HUES64 (cell line): ENCODE data around the gene TPRG1.

ENCODE experiments used
- H3K27ac ChIP-seq: 2 replicates; pipeline ENCODE4 v1.7.0; 2013; ENCODE audit warnings: low read depth, low read length, inconsistent platforms
- H3K27me3 ChIP-seq: 2 replicates; pipeline ENCODE4 v1.6.1; 2013; ENCODE audit warnings: mild to moderate bottlenecking, low read length; ENCODE audit not compliant: insufficient read depth
- H3K36me3 ChIP-seq: 2 replicates; pipeline ENCODE4 v1.6.1; 2013; ENCODE audit warnings: mild to moderate bottlenecking, low read length; ENCODE audit not compliant: insufficient read depth
- H3K4me1 ChIP-seq: 2 replicates; pipeline ENCODE4 v1.6.1; 2013; ENCODE audit warnings: mild to moderate bottlenecking, low read length, moderate library complexity; ENCODE audit not compliant: insufficient read depth
- H3K4me3 ChIP-seq: 2 replicates; pipeline ENCODE4 v1.5.1; 2013; ENCODE audit warnings: mild to moderate bottlenecking, low read length, moderate library complexity
- H3K9ac ChIP-seq: 2 replicates; pipeline ENCODE4 v1.6.1; 2013; ENCODE audit warnings: mild to moderate bottlenecking, low read depth, low read length
- H3K9me3 ChIP-seq: 2 replicates; pipeline ENCODE4 v1.6.1; 2013; ENCODE audit warnings: low read depth, low read length; ENCODE audit not compliant: insufficient read depth
- WGBS: fragments of 150-250, 120-280 bp; methylation state at CpG from one replicate; pipeline ENCODE4 v1.1.7; 2013; ENCODE audit warnings: missing lambda C conversion rate; 5-methylcytosine and 5-hydroxymethylcytosine counted together

Gene TPRG1

DNA sequence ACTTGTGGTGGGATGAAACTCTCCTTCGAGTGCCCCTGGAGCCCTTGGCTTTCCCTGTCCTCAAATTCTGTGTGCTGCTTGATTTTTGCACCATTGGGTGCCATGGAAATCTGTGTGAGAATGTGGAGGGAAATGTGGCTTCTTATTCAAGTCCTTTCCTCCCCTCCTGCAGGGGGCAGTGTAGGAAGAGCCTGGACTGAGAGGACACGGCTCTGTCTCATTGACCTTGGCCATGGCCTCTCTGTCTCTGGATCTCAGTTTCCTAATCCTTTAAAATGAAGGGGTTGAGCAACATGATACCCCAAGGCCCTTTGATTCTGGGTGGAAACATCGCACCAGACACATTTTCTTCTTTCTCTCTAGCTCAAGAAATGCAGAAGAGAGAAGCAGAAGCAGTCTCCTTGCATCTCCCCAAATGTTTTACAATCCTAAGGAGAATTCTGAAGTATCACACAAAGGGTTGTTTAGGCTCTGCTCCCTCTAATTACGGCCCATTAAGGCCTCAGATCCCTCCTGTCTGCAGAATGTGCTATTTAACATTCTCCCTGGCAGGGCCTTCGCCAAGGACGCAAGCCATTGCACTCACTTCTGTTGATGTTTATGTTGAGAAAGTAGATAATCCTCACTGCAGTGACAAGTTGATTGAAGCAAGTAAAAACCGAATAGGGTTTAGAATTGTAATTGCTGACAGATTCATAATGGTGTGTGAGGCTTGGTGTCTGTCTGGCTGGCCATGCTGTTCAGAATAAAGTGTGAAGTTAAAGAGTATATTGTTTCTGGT is 169.1 kb downstream of the TPRG1 start:
- no peak overlapping the region for H3K9ac ChIP-seq

GRCh38 chr3:189342811-189343210 is 171.0 kb downstream of the TPRG1 start:
- Histone ChIP-seq H3K9me3 (no peaks in the 10 kb centered on the region), H3K36me3 (no peaks in the 10 kb centered on the region), H3K4me1 (no peaks in the 10 kb centered on the region), H3K27ac (no peak overlapping the region), H3K4me3 (no peak overlapping the region), H3K9ac (no peak overlapping the region), H3K27me3 (no peaks in the 10 kb centered on the region)
- 100% methylated on average over 1 of the region's 1 CpG for WGBS

More for the DNA sequence above, 169.1 kb downstream of the TPRG1 start:
- Histone ChIP-seq H3K27ac (no peak overlapping the region), H3K9me3 (no peaks in the 10 kb centered on the region), H3K27me3 (no peaks in the 10 kb centered on the region), H3K4me1 (no peaks in the 10 kb centered on the region), H3K4me3 (no peak overlapping the region), H3K36me3 (no peaks in the 10 kb centered on the region)
- WGBS, result 87% methylated on average over 7 of the region's 7 CpGs

- Histone ChIP-seq H3K9me3 (no peaks in the 10 kb centered on the region), H3K27ac (no peak overlapping the region), H3K4me3 (no peak overlapping the region), H3K4me1 (no peaks in the 10 kb centered on the region), H3K9ac (no peak overlapping the region), H3K27me3 (no peaks in the 10 kb centered on the region), H3K36me3 (no peaks in the 10 kb centered on the region)
- 92% methylated on average over 3 of the region's 5 CpGs for WGBS
Measured at GRCh38 chr3:189344996-189345395, 173.2 kb downstream of the TPRG1 start.

DNA sequence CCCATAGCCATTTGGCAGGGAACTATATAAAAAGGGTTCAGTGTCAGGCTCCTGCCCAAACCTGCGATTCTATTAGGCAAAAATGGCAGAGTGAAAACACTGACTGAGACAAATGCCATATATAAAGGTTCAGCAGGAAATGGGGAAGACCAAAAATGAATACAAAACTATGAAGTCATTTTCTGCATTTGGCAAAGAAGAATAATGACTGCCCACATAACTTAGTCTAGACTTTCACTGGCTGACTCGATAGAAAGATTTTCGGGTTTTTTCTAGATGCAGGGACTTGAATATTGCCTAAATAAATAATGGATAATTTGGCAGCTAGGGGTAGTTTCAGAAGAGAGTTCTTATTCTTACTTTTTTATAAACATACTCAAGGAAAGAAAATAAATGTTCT is 178.0 kb downstream of the TPRG1 start:
- no peak overlapping the region for H3K9ac ChIP-seq
- no peaks in the 10 kb centered on the region for H3K36me3 ChIP-seq
- peaks cover 1% of the 10 kb centered on the region for H3K4me1 ChIP-seq
- H3K9me3 ChIP-seq, result no peaks in the 10 kb centered on the region
- H3K27ac ChIP-seq, result no peak overlapping the region
- H3K4me3 ChIP-seq, result no peak overlapping the region
- H3K27me3 ChIP-seq, result no peaks in the 10 kb centered on the region
- 97% methylated on average over 3 of the region's 3 CpGs for WGBS

DNA sequence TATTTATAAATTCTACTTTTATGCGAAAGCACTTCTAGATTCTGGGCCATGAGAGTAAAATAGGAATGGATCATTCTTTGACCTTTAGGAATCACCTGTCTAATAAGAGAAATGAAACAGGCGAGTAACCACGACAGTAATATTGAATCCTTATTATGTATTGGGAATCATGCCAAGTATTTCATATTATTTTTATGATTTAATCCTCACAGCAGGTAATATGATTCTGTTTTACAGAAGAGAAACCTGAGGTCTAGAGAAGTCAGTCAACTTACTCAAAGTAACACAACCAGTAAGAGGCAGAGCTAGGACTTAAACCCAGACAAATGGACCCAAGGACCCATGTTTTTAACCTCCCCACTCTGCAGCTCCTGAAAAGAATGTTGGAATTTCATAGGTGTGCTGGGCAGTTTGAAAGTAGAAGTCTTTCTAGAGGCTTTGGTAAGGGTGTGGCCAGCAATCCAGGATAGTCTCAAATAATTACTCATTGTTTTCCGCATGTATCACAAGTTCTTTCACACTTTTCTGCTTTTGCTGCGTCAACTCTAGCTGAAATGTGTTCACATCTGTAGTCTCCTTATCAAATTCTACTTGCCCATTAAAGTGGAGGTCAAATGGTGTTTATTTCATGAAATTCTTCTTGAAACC is 181.7 kb downstream of the TPRG1 start:
- H3K36me3 ChIP-seq, result no peaks in the 10 kb centered on the region
- 100% methylated on average over 3 of the region's 5 CpGs for WGBS
- H3K4me1 ChIP-seq, result peaks cover 16% of the 10 kb centered on the region
- no peak overlapping the region for H3K4me3 ChIP-seq
- H3K27ac ChIP-seq, result no peak overlapping the region
- no peaks in the 10 kb centered on the region for H3K27me3 ChIP-seq
- H3K9ac ChIP-seq, result no peak overlapping the region
- H3K9me3 ChIP-seq, result no peaks in the 10 kb centered on the region

- H3K4me1 ChIP-seq, result peaks cover 16% of the 10 kb centered on the region
- H3K4me3 ChIP-seq, result no peak overlapping the region
- H3K9me3 ChIP-seq, result no peaks in the 10 kb centered on the region
- WGBS, result 95% methylated on average over 6 of the region's 6 CpGs
- no peak overlapping the region for H3K27ac ChIP-seq
- no peak overlapping the region; the same call in 1 of the 2 replicates for H3K9ac ChIP-seq
- no peaks in the 10 kb centered on the region for H3K27me3 ChIP-seq
- no peaks in the 10 kb centered on the region for H3K36me3 ChIP-seq
Measured at GRCh38 chr3:189353988-189354889, 182.5 kb downstream of the TPRG1 start.

DNA sequence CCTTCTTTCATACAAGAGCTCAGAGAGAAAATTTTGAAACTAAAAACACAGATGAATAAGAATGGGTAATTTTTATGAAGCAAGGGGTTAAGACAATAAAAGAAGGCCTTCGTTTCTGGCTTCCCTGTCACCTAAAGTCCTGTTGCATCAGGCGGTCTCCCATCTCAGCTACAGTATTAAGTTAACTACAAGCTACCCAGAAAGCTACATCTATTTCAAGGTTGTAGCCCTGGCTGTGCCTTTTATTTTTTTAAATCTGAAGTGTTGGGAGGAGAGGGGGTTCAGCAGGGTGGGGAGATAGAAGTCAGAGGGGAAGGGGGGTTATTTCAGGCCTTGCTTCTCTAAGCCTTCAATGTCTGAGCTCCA is 183.3 kb downstream of the TPRG1 start:
- 95% methylated on average over 2 of the region's 2 CpGs for WGBS
- Histone ChIP-seq H3K9ac (no peak overlapping the region), H3K36me3 (no peaks in the 10 kb centered on the region), H3K27ac (peak overlapping the region; percentile 42; the same call in 1 of the 2 replicates), H3K9me3 (no peaks in the 10 kb centered on the region), H3K4me1 (peaks cover 16% of the 10 kb centered on the region), H3K4me3 (no peak overlapping the region), H3K27me3 (no peaks in the 10 kb centered on the region)

GRCh38 chr3:189355481-189356201 is 183.9 kb downstream of the TPRG1 start:
- 75% methylated on average over 5 of the region's 6 CpGs for WGBS
- Histone ChIP-seq H3K27ac (peak overlapping the region; percentile 42), H3K4me3 (no peak overlapping the region), H3K9me3 (no peaks in the 10 kb centered on the region), H3K27me3 (no peaks in the 10 kb centered on the region), H3K9ac (no peak overlapping the region), H3K4me1 (peaks cover 16% of the 10 kb centered on the region), H3K36me3 (no peaks in the 10 kb centered on the region)

- no peaks in the 10 kb centered on the region for H3K36me3 ChIP-seq
- H3K4me3 ChIP-seq, result no peak overlapping the region
- 93% methylated on average over 4 of the region's 5 CpGs for WGBS
- H3K27me3 ChIP-seq, result no peaks in the 10 kb centered on the region
- H3K27ac ChIP-seq, result no peak overlapping the region
- H3K9ac ChIP-seq, result no peak overlapping the region
- peaks cover 10% of the 10 kb centered on the region for H3K4me1 ChIP-seq
- no peaks in the 10 kb centered on the region for H3K9me3 ChIP-seq
Measured at GRCh38 chr3:189360291-189360690, 188.5 kb downstream of the TPRG1 start.

DNA sequence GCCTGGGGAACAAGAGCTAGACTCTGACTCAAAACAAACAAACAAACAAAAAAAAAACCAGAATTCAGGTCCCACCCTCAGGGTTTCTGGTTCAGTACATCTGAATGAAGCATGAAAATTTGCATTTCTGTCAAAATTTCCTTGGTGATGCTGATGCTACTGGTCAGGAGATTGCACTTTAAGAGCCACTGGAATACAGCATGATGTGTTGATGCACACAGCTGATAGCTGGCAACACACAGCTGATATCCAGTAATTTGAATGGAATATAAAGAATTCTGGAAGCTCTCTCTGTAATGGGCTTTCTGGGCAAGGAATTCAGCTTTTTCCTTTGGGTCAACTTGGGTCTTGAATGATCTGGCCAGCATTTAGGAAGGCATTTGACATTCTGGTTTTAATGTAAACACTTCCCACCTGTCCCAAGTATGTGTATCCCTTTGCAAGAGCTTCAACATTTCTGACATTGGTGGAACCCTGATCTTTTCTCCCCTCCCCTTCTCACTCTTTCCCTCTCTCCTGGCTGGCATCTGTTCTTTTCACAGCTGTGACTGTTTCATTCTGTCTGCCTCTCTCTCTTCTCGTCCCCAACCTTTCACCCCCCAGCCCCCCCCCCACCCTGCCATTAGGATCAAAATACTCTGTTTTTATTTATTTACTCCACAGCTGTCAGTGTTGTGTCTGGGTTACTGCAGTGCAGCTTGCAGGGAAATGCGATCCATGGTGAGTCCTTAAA is 189.5 kb downstream of the TPRG1 start:
- Histone ChIP-seq H3K27me3 (no peaks in the 10 kb centered on the region), H3K36me3 (no peaks in the 10 kb centered on the region), H3K4me1 (peaks cover under 1% of the 10 kb centered on the region; the same call in 1 of the 2 replicates), H3K4me3 (no peak overlapping the region), H3K9ac (no peak overlapping the region), H3K27ac (no peak overlapping the region), H3K9me3 (no peaks in the 10 kb centered on the region)
- WGBS, result 97% methylated on average over 2 of the region's 2 CpGs
